K562 (cell line): Measurements from ENCODE around the gene ANKRD23. TPM values are rescaled to one million over a fixed set of nuclear protein-coding genes. Genes with fewer than 3 reads are reported as not detected.
A peak's percentile ranks its signal among the peaks of the same experiment; 100 is the strongest.

ENCODE experiments used
- CCAR2 ChIP-seq: fragments of 200-400 bp; formaldehyde crosslinking; IDR thresholded peaks from 2 replicates; pipeline ENCODE4 v1.6.1; 2017; ENCODE audit warnings: mild to moderate bottlenecking, low read depth, low read length
- CGGBP1 ChIP-seq: fragments of 250-450 bp; sonication (Bioruptor Pico); IDR thresholded peaks from 2 replicates; pipeline ENCODE4 v1.9.0; 2021; ENCODE audit warnings: mild to moderate bottlenecking
- DNMT1 ChIP-seq: fragments of 450-650 bp; IDR thresholded peaks from 2 replicates; pipeline ENCODE4 v1.6.1; 2016; ENCODE audit warnings: antibody characterized with exemption, mild to moderate bottlenecking
- ELF4 ChIP-seq: fragments of 450-650 bp; formaldehyde crosslinking; IDR thresholded peaks from 2 replicates; pipeline ENCODE4 v1.4.0; 2022; ENCODE audit warnings: missing genetic modification characterization
- GTF3C2 ChIP-seq: IDR thresholded peaks from 3 replicates; pipeline ENCODE4 v1.6.1; 2011; ENCODE audit warnings: borderline replicate concordance, mild to moderate bottlenecking, moderate library complexity; ENCODE audit not compliant: insufficient read length; ENCODE audit errors: extremely low read depth
- HCFC1 ChIP-seq: IDR thresholded peaks from 2 replicates; pipeline ENCODE4 v1.6.1; 2012; ENCODE audit warnings: low read depth, low read length, improper control_type of control experiment
- HEY1 ChIP-seq: fragments of 250-450 bp; sonication (Bioruptor Pico); IDR thresholded peaks from 2 replicates; pipeline ENCODE4 v1.5.0; 2020; ENCODE audit warnings: mild to moderate bottlenecking, moderate library complexity, borderline replicate concordance
- HMGXB4 ChIP-seq: sonication (generic); formaldehyde crosslinking; IDR thresholded peaks from 2 replicates; pipeline ENCODE4 v1.8.1; 2023; ENCODE audit warnings: mild to moderate bottlenecking, missing genetic modification reagents
- ILF3 ChIP-seq: fragments of 450-650 bp; IDR thresholded peaks from 2 replicates; pipeline ENCODE4 v1.6.1; 2018; ENCODE audit warnings: antibody characterized with exemption, mild to moderate bottlenecking, moderate library complexity, borderline replicate concordance
- KDM2B ChIP-seq: fragments of 250-450 bp; sonication (Bioruptor Pico); IDR thresholded peaks from 2 replicates; pipeline ENCODE4 v1.8.0; 2021; ENCODE audit warnings: mild to moderate bottlenecking, moderate library complexity
- KLF6 ChIP-seq: fragments of 250-450 bp; sonication (Bioruptor Pico); IDR thresholded peaks from 2 replicates; pipeline ENCODE4 v1.4.0; 2020; ENCODE audit warnings: mild to moderate bottlenecking, moderate library complexity, borderline replicate concordance
- NCOA4 ChIP-seq: fragments of 450-650 bp; IDR thresholded peaks from 2 replicates; pipeline ENCODE4 v1.6.1; 2018; ENCODE audit warnings: mild to moderate bottlenecking; ENCODE audit not compliant: partially characterized antibody
- PATZ1 ChIP-seq: fragments of 250-450 bp; sonication (Bioruptor Pico); IDR thresholded peaks from 2 replicates; pipeline ENCODE4 v1.5.0; 2020; ENCODE audit warnings: mild to moderate bottlenecking, borderline replicate concordance
- RBM25 ChIP-seq: fragments of 200-400 bp; formaldehyde crosslinking; IDR thresholded peaks from 2 replicates; pipeline ENCODE4 v1.6.1; 2018; ENCODE audit warnings: low read length, low read depth, moderate library complexity; ENCODE audit not compliant: severe bottlenecking
- RHOXF2B ChIP-seq: fragments of 250-450 bp; sonication (Bioruptor Pico); conservative IDR thresholded peaks from 2 replicates; pipeline ENCODE4 v1.5.1; 2021
- YBX1 ChIP-seq: fragments of 450-650 bp; IDR thresholded peaks from 2 replicates; pipeline ENCODE4 v1.7.1; 2016; ENCODE audit warnings: mild to moderate bottlenecking
- ZNF740 ChIP-seq, 3 experiments: fragments of 200-800 bp in 1 of 3; sonication (Bioruptor generic) in 1 of 3; sonication (generic) in 1 of 3; formaldehyde crosslinking in 1 of 3; IDR thresholded peaks; 2 replicates each; pipeline versions ENCODE4 v1.6.1 to v1.8.0; 2016 to 2022; ENCODE audit warnings: mild to moderate bottlenecking in 2 of 3, missing compliant biosample characterization in 2 of 3, missing genetic modification characterization in 2 of 3, missing genetic modification reagents in 1 of 3
- ZNF76 ChIP-seq: fragments of 250-450 bp; sonication (Bioruptor Pico); IDR thresholded peaks from 2 replicates; pipeline ENCODE4 v1.4.0; 2020; ENCODE audit warnings: mild to moderate bottlenecking, moderate library complexity, borderline replicate concordance
- ZSCAN29 ChIP-seq: fragments of 450-650 bp; IDR thresholded peaks from 2 replicates; pipeline ENCODE4 v1.6.1; 2017
- ZSCAN32 ChIP-seq: fragments of 450-650 bp; formaldehyde crosslinking; IDR thresholded peaks from 2 replicates; pipeline ENCODE4 v1.4.0; 2020; ENCODE audit warnings: mild to moderate bottlenecking, moderate library complexity
- polyA plus RNA-seq, 8 experiments: library from polyadenylated mRNA; depleted of rRNA in 4 of 8; stranded (reverse) in 5 of 8; unstranded in 3 of 8; fragments of >200 nt; fragmentation: Nextera tagmentation in 2 of 8; fragmentation: Illumina TruSeq in 1 of 8; extraction: Ambion mirVana in 2 of 8; extraction: Trizol in 1 of 8; gene quantifications; 2 replicates each; pipeline versions ENCODE4 v1.2.1 to v1.2.3, GENCODE V29; 2011 to 2014; ENCODE audit warnings: inconsistent platforms in 1 of 8, missing spikeins in 1 of 8
- total RNA-seq, 7 experiments: library from RNA; depleted of rRNA in 6 of 7; stranded (reverse); fragments of >200 nt in 6 of 7; fragmentation: Illumina TruSeq in 2 of 7; extraction: Trizol in 2 of 7; gene quantifications; 2 replicates each; pipeline versions ENCODE4 v1.2.1 to v1.2.3, GENCODE V29; 2011 to 2021; ENCODE audit warnings: low replicate concordance in 1 of 7

Gene ANKRD23
- total and polyA plus RNA-seq, 9 of the 15 experiments (the other 6 are each of a cell fraction or from before 2014, with no cell fraction given), result 0.32 to 4.8 (median 2.8) TPM

GRCh38 chr2:96857667-96858372 lies 14.0 kb upstream of the ANKRD23 start, which contains the start of gene ANKRD39 (continued):
- TF ChIP-seq GTF3C2 (no peak), NCOA4 (no peak), HEY1 (CRISPR knock-in tag) (no peak), RHOXF2B (no peak), RBM25 (peak; percentile 100), CCAR2 (no peak), CGGBP1 (CRISPR knock-in tag) (no peak), KLF6 (CRISPR knock-in tag) (no peak), ILF3 (no peak), HMGXB4 (CRISPR knock-in tag) (no peak), KDM2B (CRISPR knock-in tag) (no peak; the same call in 1 of the 2 replicates), ZSCAN32 (CRISPR knock-in tag) (no peak), HCFC1 (peak; percentile 58; the same call in 1 of the 2 replicates), DNMT1 (no peak), ZNF76 (CRISPR knock-in tag) (no peak), ZSCAN29 (0 out of 2 replicates have a peak, but pooled peaks have one; percentile 4), ELF4 (CRISPR knock-in tag) (0 out of 2 replicates have a peak, but pooled peaks have one; percentile 8), ZNF740 (CRISPR knock-in tag; IDR thresholded peaks at IDR 0.05) (peak; percentile 20; the same call in 1 of the 2 replicates), ZNF740 (tag; IDR thresholded peaks at IDR 0.05) (no peak), PATZ1 (CRISPR knock-in tag) (no peak), YBX1 (no peak)
